Measurements from ENCODE around the gene ME3. TPM values are rescaled to one million over a fixed set of nuclear protein-coding genes. Genes with fewer than 3 reads are reported as not detected.

Gene ME3
- total RNA-seq, 1 donor from 2014 or later, result 4.1 TPM

DNA sequence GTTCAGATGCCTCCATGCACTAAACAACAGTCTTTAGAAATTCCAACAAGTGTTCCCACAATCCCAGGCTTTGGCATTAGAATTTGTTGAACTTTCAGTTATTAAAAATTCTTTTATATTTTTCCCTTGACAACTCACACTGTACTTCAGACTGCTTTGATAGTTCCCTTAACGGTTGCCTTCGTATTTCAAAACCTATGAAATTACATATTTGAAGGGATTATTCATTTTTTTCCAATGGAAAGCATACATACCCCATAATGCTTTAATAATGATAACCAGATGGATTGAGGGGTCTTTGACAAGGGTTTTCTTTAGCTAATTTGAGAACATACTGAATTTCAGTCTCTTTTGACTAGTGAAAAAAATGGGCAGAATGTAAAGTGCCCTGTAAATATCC lies 76.5 kb downstream of the ME3 start:
- H3K27me3 Mint-ChIP-seq (ENCODE audit: low read depth), result no peaks in the 10 kb centered on the region
- H3K4me1 Mint-ChIP-seq (ENCODE audit: low read depth), result peaks cover 33% of the 10 kb centered on the region
- peaks cover 4% of the 10 kb centered on the region for H3K9me3 Mint-ChIP-seq
- peaks cover 4% of the 10 kb centered on the region for H3K36me3 Mint-ChIP-seq (ENCODE audit: low read depth)
- H3K4me3 Mint-ChIP-seq (ENCODE audit: low read depth), result no peak overlapping the region
- intact Hi-C loops (cut with micrococcal nuclease), result loop anchor here (10.0 kb wide), 1 partner anchor 741 kb away; the partner anchor contains the start of gene CCDC83
- DNase-seq (ENCODE audit: low spot score), result no peak
- no peak overlapping the region for H3K27ac Mint-ChIP-seq

- Mint-ChIP-seq H3K27me3 (ENCODE audit: low read depth) (no peaks in the 10 kb centered on the region), H3K27ac (no peak overlapping the region), H3K9me3 (peaks cover 4% of the 10 kb centered on the region), H3K4me1 (ENCODE audit: low read depth) (peaks cover 36% of the 10 kb centered on the region), H3K36me3 (ENCODE audit: low read depth) (peaks cover 4% of the 10 kb centered on the region), H3K4me3 (ENCODE audit: low read depth) (no peak overlapping the region)
- no peak for DNase-seq (ENCODE audit: low spot score)
- intact Hi-C loops (cut with micrococcal nuclease), result loop anchor here (10.0 kb wide), 1 partner anchor 741 kb away; the partner anchor contains the start of gene CCDC83
Observed at GRCh38 chr11:86595451-86595850, 77.0 kb downstream of the ME3 start.

GRCh38 chr11:86594746-86595145 lies 77.7 kb downstream of the ME3 start:
- Mint-ChIP-seq H3K4me1 (ENCODE audit: low read depth) (peaks cover 43% of the 10 kb centered on the region), H3K4me3 (ENCODE audit: low read depth) (no peak overlapping the region), H3K27ac (no peak overlapping the region), H3K36me3 (ENCODE audit: low read depth) (peaks cover 4% of the 10 kb centered on the region), H3K9me3 (peaks cover 4% of the 10 kb centered on the region), H3K27me3 (ENCODE audit: low read depth) (no peaks in the 10 kb centered on the region)
- intact Hi-C loops (cut with micrococcal nuclease), result loop anchor here (5.0 to 10.0 kb wide), 3 partner anchors 93 to 740 kb away; partner anchors contain the start of gene CCDC83
- DNase-seq (ENCODE audit: low spot score), result no peak

- intact Hi-C loops (cut with micrococcal nuclease), result loop anchor here (1.0 to 10.0 kb wide), 9 partner anchors 14 to 739 kb away; partner anchors contain the start of gene CCDC83
- Mint-ChIP-seq H3K4me1 (ENCODE audit: low read depth) (peaks cover 43% of the 10 kb centered on the region), H3K27me3 (ENCODE audit: low read depth) (no peaks in the 10 kb centered on the region), H3K36me3 (ENCODE audit: low read depth) (peaks cover 4% of the 10 kb centered on the region), H3K4me3 (ENCODE audit: low read depth) (no peak overlapping the region), H3K9me3 (peaks cover 4% of the 10 kb centered on the region), H3K27ac (peak overlapping the region; percentile 81)
- DNase-seq (ENCODE audit: low spot score), result no peak
Observed at GRCh38 chr11:86593833-86594232, 78.6 kb downstream of the ME3 start.

- intact Hi-C loops (cut with micrococcal nuclease), result loop anchor here (1.0 to 10.0 kb wide), 9 partner anchors 15 to 738 kb away; partner anchors contain the start of gene CCDC83
- DNase-seq (ENCODE audit: low spot score), result peak; percentile 74
- Mint-ChIP-seq H3K4me1 (ENCODE audit: low read depth) (peaks cover 43% of the 10 kb centered on the region), H3K27me3 (ENCODE audit: low read depth) (no peaks in the 10 kb centered on the region), H3K36me3 (ENCODE audit: low read depth) (peaks cover 4% of the 10 kb centered on the region), H3K27ac (peak overlapping the region; percentile 81), H3K4me3 (ENCODE audit: low read depth) (no peak overlapping the region), H3K9me3 (peaks cover 4% of the 10 kb centered on the region)
Observed at GRCh38 chr11:86592659-86593451, 79.6 kb downstream of the ME3 start.

- Mint-ChIP-seq H3K27ac (no peak overlapping the region), H3K27me3 (ENCODE audit: low read depth) (no peaks in the 10 kb centered on the region), H3K4me1 (ENCODE audit: low read depth) (peaks cover 43% of the 10 kb centered on the region), H3K36me3 (ENCODE audit: low read depth) (peaks cover 4% of the 10 kb centered on the region), H3K9me3 (peaks cover 4% of the 10 kb centered on the region), H3K4me3 (ENCODE audit: low read depth) (no peak overlapping the region)
- DNase-seq (ENCODE audit: low spot score), result no peak
- intact Hi-C loops (cut with micrococcal nuclease), result loop anchor here (2.0 to 10.0 kb wide), 4 partner anchors 95 to 737 kb away; partner anchors contain the start of gene CCDC83
Observed at GRCh38 chr11:86592047-86592591, 80.3 kb downstream of the ME3 start.

- no peak for DNase-seq (ENCODE audit: low spot score)
- H3K36me3 Mint-ChIP-seq (ENCODE audit: low read depth), result peaks cover 4% of the 10 kb centered on the region
- intact Hi-C loops (cut with micrococcal nuclease), result loop anchor here (2.0 to 10.0 kb wide), 4 partner anchors 96 to 737 kb away; partner anchors contain the start of gene CCDC83
- H3K4me1 Mint-ChIP-seq (ENCODE audit: low read depth), result peaks cover 43% of the 10 kb centered on the region
- no peak overlapping the region for H3K4me3 Mint-ChIP-seq (ENCODE audit: low read depth)
- H3K9me3 Mint-ChIP-seq, result peaks cover 4% of the 10 kb centered on the region
- peak overlapping the region; percentile 39 for H3K27ac Mint-ChIP-seq
- no peaks in the 10 kb centered on the region for H3K27me3 Mint-ChIP-seq (ENCODE audit: low read depth)
Observed at GRCh38 chr11:86591631-86592030, 80.8 kb downstream of the ME3 start.

- no peak for DNase-seq (ENCODE audit: low spot score)
- peaks cover 43% of the 10 kb centered on the region for H3K4me1 Mint-ChIP-seq (ENCODE audit: low read depth)
- H3K36me3 Mint-ChIP-seq (ENCODE audit: low read depth), result peaks cover 4% of the 10 kb centered on the region
- no peak overlapping the region for H3K4me3 Mint-ChIP-seq (ENCODE audit: low read depth)
- peaks cover 4% of the 10 kb centered on the region for H3K9me3 Mint-ChIP-seq
- no peak overlapping the region for H3K27ac Mint-ChIP-seq
- intact Hi-C loops (cut with micrococcal nuclease), result loop anchor here (5.0 to 10.0 kb wide), 3 partner anchors 97 to 735 kb away; partner anchors contain the start of gene CCDC83
- H3K27me3 Mint-ChIP-seq (ENCODE audit: low read depth), result no peaks in the 10 kb centered on the region
Observed at GRCh38 chr11:86589856-86590589, 82.4 kb downstream of the ME3 start.

DNA sequence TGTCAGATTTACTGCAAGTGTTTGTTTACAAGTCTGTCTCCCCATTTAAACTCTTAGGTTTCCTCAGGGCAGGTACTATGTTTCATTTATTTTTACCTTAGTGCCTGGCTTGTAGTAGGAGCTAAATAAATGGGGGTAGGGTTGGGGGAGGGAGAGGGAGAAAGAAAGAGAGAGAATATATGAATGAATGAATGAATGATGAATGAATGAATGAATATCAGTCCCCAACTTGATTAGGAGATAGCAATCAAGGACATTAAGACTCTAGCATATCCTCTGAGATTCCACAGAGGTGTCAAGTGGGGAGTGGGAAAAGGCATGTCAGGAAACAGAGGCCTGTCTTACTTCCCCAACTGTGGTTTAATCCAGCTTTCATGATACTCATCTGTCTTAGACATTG lies 83.2 kb downstream of the ME3 start:
- no peaks in the 10 kb centered on the region for H3K27me3 Mint-ChIP-seq (ENCODE audit: low read depth)
- H3K4me1 Mint-ChIP-seq (ENCODE audit: low read depth), result peaks cover 38% of the 10 kb centered on the region
- H3K9me3 Mint-ChIP-seq, result peaks cover 4% of the 10 kb centered on the region
- no peak overlapping the region for H3K27ac Mint-ChIP-seq
- peaks cover 4% of the 10 kb centered on the region for H3K36me3 Mint-ChIP-seq (ENCODE audit: low read depth)
- intact Hi-C loops (cut with micrococcal nuclease), result no loop called here
- no peak for DNase-seq (ENCODE audit: low spot score)
- no peak overlapping the region for H3K4me3 Mint-ChIP-seq (ENCODE audit: low read depth)

GRCh38 chr11:86588566-86589090 lies 83.8 kb downstream of the ME3 start:
- no peak for DNase-seq (ENCODE audit: low spot score)
- Mint-ChIP-seq H3K4me1 (ENCODE audit: low read depth) (peaks cover 33% of the 10 kb centered on the region), H3K9me3 (peaks cover 4% of the 10 kb centered on the region)

GRCh38 chr11:86587264-86588193 lies 84.9 kb downstream of the ME3 start:
- Mint-ChIP-seq H3K27ac (no peak overlapping the region), H3K4me3 (ENCODE audit: low read depth) (no peak overlapping the region), H3K9me3 (peaks cover 4% of the 10 kb centered on the region), H3K4me1 (ENCODE audit: low read depth) (peaks cover 22% of the 10 kb centered on the region), H3K36me3 (ENCODE audit: low read depth) (peaks cover 4% of the 10 kb centered on the region), H3K27me3 (ENCODE audit: low read depth) (no peaks in the 10 kb centered on the region)
- no peak for DNase-seq (ENCODE audit: low spot score)
- intact Hi-C loops (cut with micrococcal nuclease), result no loop called here

More at GRCh38 chr11:86588566-86589090, 83.8 kb downstream of the ME3 start:
- Mint-ChIP-seq H3K4me3 (ENCODE audit: low read depth) (no peak overlapping the region), H3K36me3 (ENCODE audit: low read depth) (peaks cover 4% of the 10 kb centered on the region), H3K27me3 (ENCODE audit: low read depth) (no peaks in the 10 kb centered on the region), H3K27ac (no peak overlapping the region)
- intact Hi-C loops (cut with micrococcal nuclease), result no loop called here
